Measurements from ENCODE around the gene TMEM259.

Gene TMEM259

DNA sequence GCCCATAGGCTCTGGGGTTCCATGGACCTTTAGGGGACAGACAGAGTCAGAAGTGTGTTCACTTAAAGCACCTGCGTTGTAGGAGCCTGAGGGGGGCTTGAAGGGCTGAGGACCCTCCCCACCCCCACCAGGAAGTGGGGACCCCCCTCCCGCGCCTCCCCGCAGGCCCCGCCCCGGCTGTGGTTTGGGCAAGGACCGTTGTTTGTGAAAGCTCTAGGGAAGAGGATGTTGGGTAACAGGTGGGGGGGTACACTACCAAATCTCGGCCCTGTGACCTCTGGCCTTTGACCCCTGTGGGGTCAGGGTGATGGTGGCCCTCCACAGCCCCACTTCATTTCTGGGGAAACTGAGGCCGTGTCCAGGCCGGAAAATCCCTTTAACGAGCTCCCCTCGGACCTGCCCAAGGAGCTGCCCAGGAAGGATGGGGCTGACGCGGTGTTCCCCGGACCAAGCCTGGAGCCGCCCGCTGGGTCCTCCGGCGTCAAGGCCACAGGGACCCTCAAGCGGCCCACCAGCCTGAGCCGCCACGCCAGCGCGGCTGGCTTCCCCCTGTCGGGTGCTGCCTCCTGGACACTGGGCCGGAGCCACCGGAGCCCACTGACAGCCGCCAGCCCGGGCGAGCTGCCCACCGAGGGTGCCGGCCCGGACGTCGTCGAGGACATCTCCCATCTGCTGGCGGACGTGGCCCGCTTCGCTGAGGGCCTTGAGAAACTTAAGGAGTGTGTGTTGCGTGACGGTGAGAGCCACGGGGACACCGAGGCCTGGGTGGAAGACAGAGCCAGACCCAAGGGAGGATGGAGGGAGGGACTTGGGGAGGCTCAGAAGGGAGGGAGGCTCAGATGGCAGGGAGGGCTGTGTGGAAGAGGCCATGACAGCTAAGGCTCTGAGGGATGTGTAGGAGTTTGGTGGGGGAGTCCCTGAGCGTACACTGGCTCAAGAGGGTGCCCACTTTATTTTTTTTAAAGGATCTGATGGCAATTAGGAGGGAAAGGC, 47.4 kb upstream of the TMEM259 start:
- Histone ChIP-seq H3K9ac (ENCODE audit: low read depth, low read length, poor library complexity) (peak overlapping the region; percentile 60), H2BK12ac (ENCODE audit: low read length) (peak overlapping the region; percentile 94), H3K4me1 (ENCODE audit: control insufficient read depth in 2 of 2, insufficient read depth in 1 of 2, low read depth in 1 of 2, low read length in 2 of 2) (peaks cover 8 to 12% of the 10 kb centered on the region in 2 donors), H3K4me3 (ENCODE audit: low read length in 2 of 2) (no peak overlapping the region), H3K27ac (replicated peaks; ENCODE audit: low read length) (no peak overlapping the region), H2AK5ac (ENCODE audit: low read depth, low read length) (peak overlapping the region; percentile 97), H4K8ac (ENCODE audit: low read depth, low read length) (no peak overlapping the region), H2BK15ac (ENCODE audit: low read length) (peak overlapping the region; percentile 92), H3K27me3 (ENCODE audit: control insufficient read depth in 3 of 3, insufficient read depth in 3 of 3, low read depth in 1 of 3, low read length in 3 of 3) (peaks cover 4 to 49% (median 46%) of the 10 kb centered on the region in 3 experiments), H3K4ac (ENCODE audit: low read length) (no peak overlapping the region), H3K36me3 (replicated peaks in 1 of 2; ENCODE audit: control insufficient read depth in 2 of 2, insufficient read depth in 2 of 2, low read length in 2 of 2) (peaks cover 0 to 8% of the 10 kb centered on the region in 2 donors), H2BK120ac (ENCODE audit: low read depth, low read length) (no peak overlapping the region), H2BK5ac (ENCODE audit: low read length) (peak overlapping the region; percentile 53), H3K23ac (ENCODE audit: low read depth, low read length, poor library complexity) (peak overlapping the region; percentile 55), H3K14ac (ENCODE audit: low read length) (no peak overlapping the region), H3K18ac (ENCODE audit: low read length) (no peak overlapping the region), H4K91ac (ENCODE audit: low read depth, low read length, poor library complexity) (peak overlapping the region; percentile 53), H2AFZ (ENCODE audit: low read length) (no peak overlapping the region), H3K79me1 (ENCODE audit: low read depth, low read length) (peaks cover 5% of the 10 kb centered on the region), H3K4me2 (ENCODE audit: insufficient read depth, low read length, poor library complexity, severe bottlenecking) (no peak overlapping the region), H3K9me3 (replicated peaks in 1 of 2; ENCODE audit: control insufficient read depth in 2 of 2, insufficient read depth in 1 of 2, low read depth in 1 of 2, low read length in 2 of 2) (peaks cover 0 to 3% of the 10 kb centered on the region in 2 donors)
- no peak for DNase-seq (ENCODE audit: low spot score)
- no CpG with 5 or more reads among the region's 45 CpGs for WGBS, 2 donors (ENCODE audit: extremely low coverage in 2 of 2, insufficient read length in 2 of 2, insufficient replicate concordance in 1 of 2)

DNA sequence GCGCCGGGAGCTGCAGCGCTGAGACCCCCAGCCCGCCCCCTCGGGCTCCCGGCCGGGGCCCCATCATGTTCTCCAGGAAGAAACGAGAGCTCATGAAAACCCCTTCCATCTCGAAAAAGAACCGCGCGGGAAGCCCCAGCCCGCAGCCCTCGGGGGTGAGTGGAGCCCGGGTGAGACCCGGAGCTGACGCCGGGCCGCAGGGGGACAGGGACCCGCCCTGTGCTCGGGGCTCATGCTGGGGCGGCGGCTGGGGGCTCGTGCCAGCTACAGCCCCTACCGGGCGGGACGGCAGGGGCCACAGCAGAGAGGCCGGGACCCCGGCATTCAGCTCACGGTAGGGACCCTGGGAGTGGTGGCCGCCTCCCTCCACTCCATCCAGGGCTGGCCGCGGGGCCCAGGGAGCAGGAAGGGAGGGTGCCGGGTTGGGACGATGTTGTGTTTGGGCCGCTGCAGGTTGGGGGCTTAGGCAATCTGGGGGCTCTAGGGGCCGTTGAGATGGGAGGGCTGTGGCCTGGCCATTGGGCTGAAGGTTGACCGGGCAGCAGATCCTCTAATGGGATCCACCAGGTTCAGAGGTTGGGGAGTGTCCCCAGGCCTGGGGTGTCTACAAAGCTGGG, 46.5 kb upstream of the TMEM259 start:
- Histone ChIP-seq H3K36me3 (replicated peaks in 1 of 2; ENCODE audit: control insufficient read depth in 2 of 2, insufficient read depth in 2 of 2, low read length in 2 of 2) (no peaks in the 10 kb centered on the region), H3K79me1 (ENCODE audit: low read depth, low read length) (peaks cover 5% of the 10 kb centered on the region)
- WGBS, 2 donors (ENCODE audit: extremely low coverage in 2 of 2, insufficient read length in 2 of 2, insufficient replicate concordance in 1 of 2) = no CpG with 5 or more reads among the region's 38 CpGs

DNA sequence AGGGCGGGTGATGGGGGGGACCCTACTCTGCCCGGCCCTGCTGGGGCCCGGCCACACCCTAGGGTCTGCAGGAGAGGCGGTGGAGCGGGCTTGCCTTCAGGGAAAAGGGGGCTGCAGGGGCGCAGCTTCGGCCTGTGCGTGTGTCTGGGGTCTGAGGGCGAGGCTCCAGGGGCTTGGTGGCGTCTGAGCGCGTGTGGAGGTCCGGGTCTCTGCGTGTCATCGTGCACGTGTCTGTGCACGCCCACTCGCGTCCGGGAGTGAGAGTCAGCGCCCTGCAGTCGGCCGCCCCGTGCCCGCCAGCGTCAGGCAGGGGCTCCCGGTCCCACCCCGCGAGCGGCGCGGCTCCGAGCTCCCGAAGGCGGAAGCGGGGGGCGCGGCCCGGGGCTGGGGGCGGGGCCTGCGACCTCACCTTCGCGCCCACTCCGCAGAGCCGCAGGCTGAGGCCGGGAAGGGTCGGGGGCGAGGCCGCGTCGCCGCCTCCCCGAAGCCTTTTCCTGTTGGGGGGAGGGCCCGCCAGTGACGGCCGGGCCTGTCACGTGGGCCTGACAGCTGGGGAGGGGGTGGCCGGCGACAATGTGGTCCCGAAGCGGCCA, 45.9 kb upstream of the TMEM259 start, which contains the start of gene ARHGAP45:
Gene ARHGAP45 (plus strand): TSS at position 420 of the 593 bp plus-strand sequence. CDS start 239 bp downstream, outside the sequence.
- Histone ChIP-seq H4K91ac (ENCODE audit: low read depth, low read length, poor library complexity) (peak within 1 kb of the TSS; percentile 53), H3K36me3 (replicated peaks in 1 of 2; ENCODE audit: control insufficient read depth in 2 of 2, insufficient read depth in 2 of 2, low read length in 2 of 2) (no peaks in the 10 kb centered on the region), H3K4ac (ENCODE audit: low read length) (no peak within 1 kb of the TSS), H3K9ac (ENCODE audit: low read depth, low read length, poor library complexity) (peak within 1 kb of the TSS; percentile 60), H3K9me3 (replicated peaks in 1 of 2; ENCODE audit: control insufficient read depth in 2 of 2, insufficient read depth in 1 of 2, low read depth in 1 of 2, low read length in 2 of 2) (peaks cover 0 to 3% of the 10 kb centered on the region in 2 donors), H4K8ac (ENCODE audit: low read depth, low read length) (peak within 1 kb of the TSS; percentile 72), H3K4me3 (ENCODE audit: low read length in 2 of 2) (peak within 1 kb of the TSS; percentile 33 to 72), H3K14ac (ENCODE audit: low read length) (peak within 1 kb of the TSS; percentile 97), H3K23ac (ENCODE audit: low read depth, low read length, poor library complexity) (peak within 1 kb of the TSS; percentile 93), H2AK5ac (ENCODE audit: low read depth, low read length) (peak within 1 kb of the TSS; percentile 97), H3K79me1 (ENCODE audit: low read depth, low read length) (peaks cover 5% of the 10 kb centered on the region), H2BK5ac (ENCODE audit: low read length) (peak within 1 kb of the TSS; percentile 53), H2BK12ac (ENCODE audit: low read length) (peak within 1 kb of the TSS; percentile 73), H2BK15ac (ENCODE audit: low read length) (peak within 1 kb of the TSS; percentile 98), H3K27me3 (ENCODE audit: control insufficient read depth in 3 of 3, insufficient read depth in 3 of 3, low read depth in 1 of 3, low read length in 3 of 3) (peaks cover 4 to 49% (median 46%) of the 10 kb centered on the region in 3 experiments), H2AFZ (ENCODE audit: low read length) (peak within 1 kb of the TSS; percentile 88), H3K27ac (replicated peaks; ENCODE audit: low read length) (no peak within 1 kb of the TSS), H3K18ac (ENCODE audit: low read length) (peak within 1 kb of the TSS; percentile 97), H2BK120ac (ENCODE audit: low read depth, low read length) (peak within 1 kb of the TSS; percentile 72), H3K4me1 (ENCODE audit: control insufficient read depth in 2 of 2, insufficient read depth in 1 of 2, low read depth in 1 of 2, low read length in 2 of 2) (peaks cover 8 to 12% of the 10 kb centered on the region in 2 donors), H3K4me2 (ENCODE audit: insufficient read depth, low read length, poor library complexity, severe bottlenecking) (peak within 1 kb of the TSS; percentile 73)
- DNase-seq (ENCODE audit: low spot score) = no peak
- WGBS, 2 donors (ENCODE audit: extremely low coverage in 2 of 2, insufficient read length in 2 of 2, insufficient replicate concordance in 1 of 2) = no CpG with 5 or more reads among the region's 61 CpGs

More for the DNA sequence above, 46.5 kb upstream of the TMEM259 start:
- Histone ChIP-seq H3K4me3 (ENCODE audit: low read length in 2 of 2) (peak overlapping the region in 1 of 2 donors; percentile 33), H3K9me3 (replicated peaks in 1 of 2; ENCODE audit: control insufficient read depth in 2 of 2, insufficient read depth in 1 of 2, low read depth in 1 of 2, low read length in 2 of 2) (peaks cover 0 to 3% of the 10 kb centered on the region in 2 donors), H4K8ac (ENCODE audit: low read depth, low read length) (no peak overlapping the region), H3K27me3 (ENCODE audit: control insufficient read depth in 3 of 3, insufficient read depth in 3 of 3, low read depth in 1 of 3, low read length in 3 of 3) (peaks cover 4 to 49% (median 46%) of the 10 kb centered on the region in 3 experiments), H2AFZ (ENCODE audit: low read length) (peak overlapping the region; percentile 88), H2BK15ac (ENCODE audit: low read length) (no peak overlapping the region), H3K4me1 (ENCODE audit: control insufficient read depth in 2 of 2, insufficient read depth in 1 of 2, low read depth in 1 of 2, low read length in 2 of 2) (peaks cover 8 to 12% of the 10 kb centered on the region in 2 donors), H3K9ac (ENCODE audit: low read depth, low read length, poor library complexity) (no peak overlapping the region), H2BK120ac (ENCODE audit: low read depth, low read length) (no peak overlapping the region), H3K27ac (replicated peaks; ENCODE audit: low read length) (no peak overlapping the region), H2BK12ac (ENCODE audit: low read length) (no peak overlapping the region), H3K4ac (ENCODE audit: low read length) (no peak overlapping the region), H3K23ac (ENCODE audit: low read depth, low read length, poor library complexity) (peak overlapping the region; percentile 93), H3K4me2 (ENCODE audit: insufficient read depth, low read length, poor library complexity, severe bottlenecking) (peak overlapping the region; percentile 73), H3K18ac (ENCODE audit: low read length) (peak overlapping the region; percentile 97), H2BK5ac (ENCODE audit: low read length) (peak overlapping the region; percentile 53), H2AK5ac (ENCODE audit: low read depth, low read length) (peak overlapping the region; percentile 97), H4K91ac (ENCODE audit: low read depth, low read length, poor library complexity) (no peak overlapping the region), H3K14ac (ENCODE audit: low read length) (no peak overlapping the region)
- DNase-seq (ENCODE audit: low spot score) = no peak
